Ishikawa (cell line): ENCODE measurements around the gene SLC35C1.

Experiments
- CREB1 ChIP-seq: IDR thresholded peaks from 2 replicates; pipeline ENCODE4 v1.6.1; 2012; ENCODE audit warnings: low read depth
- EP300 ChIP-seq: IDR thresholded peaks from 2 replicates; pipeline ENCODE4 v1.6.1; 2012; ENCODE audit warnings: borderline replicate concordance
- MAX ChIP-seq: IDR thresholded peaks from 2 replicates; pipeline ENCODE4 v1.6.1; 2012
- NFIC ChIP-seq: IDR thresholded peaks from 2 replicates; pipeline ENCODE4 v1.6.1; 2012
- RAD21 ChIP-seq: IDR thresholded peaks from 2 replicates; pipeline ENCODE4 v1.6.1; 2012; ENCODE audit warnings: low read depth
- TAF1 ChIP-seq: IDR thresholded peaks from 2 replicates; pipeline ENCODE4 v1.6.1; 2012; ENCODE audit warnings: low read depth, mild to moderate bottlenecking
- TEAD4 ChIP-seq: IDR thresholded peaks from 2 replicates; pipeline ENCODE4 v1.6.1; 2012
- YY1 ChIP-seq: IDR thresholded peaks from 2 replicates; pipeline ENCODE4 v1.6.1; 2012; ENCODE audit warnings: low read depth
- TF ChIP-seq, protein P1 (sequence below): IDR thresholded peaks from 2 replicates; pipeline ENCODE4 v1.6.1; 2012; ENCODE audit warnings: low read depth, mild to moderate bottlenecking

DNA sequence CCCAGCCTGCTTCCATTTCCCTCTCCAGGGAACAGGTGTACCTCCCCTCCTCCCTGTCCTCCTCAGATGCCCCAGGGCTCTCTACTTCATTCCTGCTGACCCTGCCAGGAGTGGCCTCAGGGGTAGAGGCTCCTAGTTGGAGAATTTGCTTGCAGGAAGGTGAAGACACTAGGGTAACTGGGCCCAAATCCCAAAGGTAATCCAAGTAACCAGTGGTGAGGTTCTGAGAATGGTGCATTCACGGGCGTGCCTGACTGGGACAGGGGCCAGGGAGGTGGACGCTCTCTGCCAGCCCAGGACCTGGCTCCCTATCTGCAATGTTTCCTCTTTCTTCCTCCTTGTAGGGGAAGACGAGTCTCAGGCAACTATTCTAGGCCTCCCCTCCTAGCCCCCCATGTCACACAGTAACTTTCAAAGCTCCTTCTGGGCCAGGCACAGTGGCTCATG is 2.9 kb downstream of the SLC35C1 start:
- no peak for TF ChIP-seq CREB1
- no peak for TF ChIP-seq RAD21
- TF ChIP-seq, protein P1, sequence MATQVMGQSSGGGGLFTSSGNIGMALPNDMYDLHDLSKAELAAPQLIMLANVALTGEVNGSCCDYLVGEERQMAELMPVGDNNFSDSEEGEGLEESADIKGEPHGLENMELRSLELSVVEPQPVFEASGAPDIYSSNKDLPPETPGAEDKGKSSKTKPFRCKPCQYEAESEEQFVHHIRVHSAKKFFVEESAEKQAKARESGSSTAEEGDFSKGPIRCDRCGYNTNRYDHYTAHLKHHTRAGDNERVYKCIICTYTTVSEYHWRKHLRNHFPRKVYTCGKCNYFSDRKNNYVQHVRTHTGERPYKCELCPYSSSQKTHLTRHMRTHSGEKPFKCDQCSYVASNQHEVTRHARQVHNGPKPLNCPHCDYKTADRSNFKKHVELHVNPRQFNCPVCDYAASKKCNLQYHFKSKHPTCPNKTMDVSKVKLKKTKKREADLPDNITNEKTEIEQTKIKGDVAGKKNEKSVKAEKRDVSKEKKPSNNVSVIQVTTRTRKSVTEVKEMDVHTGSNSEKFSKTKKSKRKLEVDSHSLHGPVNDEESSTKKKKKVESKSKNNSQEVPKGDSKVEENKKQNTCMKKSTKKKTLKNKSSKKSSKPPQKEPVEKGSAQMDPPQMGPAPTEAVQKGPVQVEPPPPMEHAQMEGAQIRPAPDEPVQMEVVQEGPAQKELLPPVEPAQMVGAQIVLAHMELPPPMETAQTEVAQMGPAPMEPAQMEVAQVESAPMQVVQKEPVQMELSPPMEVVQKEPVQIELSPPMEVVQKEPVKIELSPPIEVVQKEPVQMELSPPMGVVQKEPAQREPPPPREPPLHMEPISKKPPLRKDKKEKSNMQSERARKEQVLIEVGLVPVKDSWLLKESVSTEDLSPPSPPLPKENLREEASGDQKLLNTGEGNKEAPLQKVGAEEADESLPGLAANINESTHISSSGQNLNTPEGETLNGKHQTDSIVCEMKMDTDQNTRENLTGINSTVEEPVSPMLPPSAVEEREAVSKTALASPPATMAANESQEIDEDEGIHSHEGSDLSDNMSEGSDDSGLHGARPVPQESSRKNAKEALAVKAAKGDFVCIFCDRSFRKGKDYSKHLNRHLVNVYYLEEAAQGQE, result no peak
- TF ChIP-seq MAX, result no peak
- no peak for TF ChIP-seq TEAD4
- TF ChIP-seq EP300, result no peak
- TF ChIP-seq NFIC, result no peak
- TF ChIP-seq YY1, result no peak
- TF ChIP-seq TAF1, result no peak
